ENCODE data around the gene HIVEP3. TPM values are rescaled to one million over a fixed set of nuclear protein-coding genes. Genes with fewer than 3 reads are reported as not detected.

Gene HIVEP3
- total and polyA plus RNA-seq, 2 of the 13 experiments (the other 11 are each of a cell fraction or from before 2014, with no cell fraction given): 0.05 TPM; not detected in 1

DNA sequence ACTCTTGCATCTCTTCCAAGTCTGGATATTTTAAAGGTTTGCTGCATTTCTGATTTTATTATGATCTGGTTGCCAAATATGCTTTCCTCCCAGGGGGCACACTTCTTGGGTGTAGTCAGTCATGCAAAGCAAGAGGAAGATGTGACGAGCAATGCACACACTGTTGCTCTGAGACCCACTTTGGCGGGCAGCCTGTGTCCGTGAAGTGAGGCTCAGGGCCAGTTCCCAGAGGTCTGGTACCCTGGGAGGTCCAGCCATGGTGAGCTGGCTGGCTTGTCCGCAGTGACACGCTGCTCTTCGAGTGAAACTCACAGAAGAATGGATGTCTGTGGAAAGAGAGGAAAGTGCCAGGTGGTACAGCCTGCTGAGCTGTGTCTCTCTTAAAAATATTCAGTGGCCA lies 381.5 kb downstream of the HIVEP3 start:
- H3K27ac ChIP-seq (ENCODE audit: extremely low read length, insufficient read depth, low read length): no peak overlapping the region
- H4K20me1 ChIP-seq (ENCODE audit: insufficient read depth, low read length): no peaks in the 10 kb centered on the region
- no peak overlapping the region for H3K4me2 ChIP-seq (ENCODE audit: low read depth, low read length)
- no peaks in the 10 kb centered on the region for H3K9me3 ChIP-seq (ENCODE audit: low read length)
- no TSS peak for BruUV-seq (replicated peaks)
- ATAC-seq: no peak
- 27% methylated on average over 6 of the region's 6 CpGs for WGBS (ENCODE audit: low lambda C conversion rate)
- no peak overlapping the region for H2AFZ ChIP-seq (ENCODE audit: low read length)
- TF ChIP-seq, protein P1, sequence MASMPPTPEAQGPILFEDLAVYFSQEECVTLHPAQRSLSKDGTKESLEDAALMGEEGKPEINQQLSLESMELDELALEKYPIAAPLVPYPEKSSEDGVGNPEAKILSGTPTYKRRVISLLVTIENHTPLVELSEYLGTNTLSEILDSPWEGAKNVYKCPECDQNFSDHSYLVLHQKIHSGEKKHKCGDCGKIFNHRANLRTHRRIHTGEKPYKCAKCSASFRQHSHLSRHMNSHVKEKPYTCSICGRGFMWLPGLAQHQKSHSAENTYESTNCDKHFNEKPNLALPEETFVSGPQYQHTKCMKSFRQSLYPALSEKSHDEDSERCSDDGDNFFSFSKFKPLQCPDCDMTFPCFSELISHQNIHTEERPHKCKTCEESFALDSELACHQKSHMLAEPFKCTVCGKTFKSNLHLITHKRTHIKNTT (CRISPR knock-in tag; IDR thresholded peaks at IDR 0.05): no peak
- TF ChIP-seq, protein P2, sequence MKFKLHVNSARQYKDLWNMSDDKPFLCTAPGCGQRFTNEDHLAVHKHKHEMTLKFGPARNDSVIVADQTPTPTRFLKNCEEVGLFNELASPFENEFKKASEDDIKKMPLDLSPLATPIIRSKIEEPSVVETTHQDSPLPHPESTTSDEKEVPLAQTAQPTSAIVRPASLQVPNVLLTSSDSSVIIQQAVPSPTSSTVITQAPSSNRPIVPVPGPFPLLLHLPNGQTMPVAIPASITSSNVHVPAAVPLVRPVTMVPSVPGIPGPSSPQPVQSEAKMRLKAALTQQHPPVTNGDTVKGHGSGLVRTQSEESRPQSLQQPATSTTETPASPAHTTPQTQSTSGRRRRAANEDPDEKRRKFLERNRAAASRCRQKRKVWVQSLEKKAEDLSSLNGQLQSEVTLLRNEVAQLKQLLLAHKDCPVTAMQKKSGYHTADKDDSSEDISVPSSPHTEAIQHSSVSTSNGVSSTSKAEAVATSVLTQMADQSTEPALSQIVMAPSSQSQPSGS (CRISPR knock-in tag; IDR thresholded peaks at IDR 0.05): no peak
- no peak for TF ChIP-seq ARID2 (CRISPR knock-in tag; IDR thresholded peaks at IDR 0.05; ENCODE audit: borderline replicate concordance)
- no peak for TF ChIP-seq ZNF615 (CRISPR knock-in tag; IDR thresholded peaks at IDR 0.05; ENCODE audit: borderline replicate concordance)
- no peak for TF ChIP-seq RFX3 (CRISPR knock-in tag; IDR thresholded peaks at IDR 0.05)
- no peak for TF ChIP-seq ZNF709 (CRISPR knock-in tag; IDR thresholded peaks at IDR 0.05)
- TF ChIP-seq, protein P3, sequence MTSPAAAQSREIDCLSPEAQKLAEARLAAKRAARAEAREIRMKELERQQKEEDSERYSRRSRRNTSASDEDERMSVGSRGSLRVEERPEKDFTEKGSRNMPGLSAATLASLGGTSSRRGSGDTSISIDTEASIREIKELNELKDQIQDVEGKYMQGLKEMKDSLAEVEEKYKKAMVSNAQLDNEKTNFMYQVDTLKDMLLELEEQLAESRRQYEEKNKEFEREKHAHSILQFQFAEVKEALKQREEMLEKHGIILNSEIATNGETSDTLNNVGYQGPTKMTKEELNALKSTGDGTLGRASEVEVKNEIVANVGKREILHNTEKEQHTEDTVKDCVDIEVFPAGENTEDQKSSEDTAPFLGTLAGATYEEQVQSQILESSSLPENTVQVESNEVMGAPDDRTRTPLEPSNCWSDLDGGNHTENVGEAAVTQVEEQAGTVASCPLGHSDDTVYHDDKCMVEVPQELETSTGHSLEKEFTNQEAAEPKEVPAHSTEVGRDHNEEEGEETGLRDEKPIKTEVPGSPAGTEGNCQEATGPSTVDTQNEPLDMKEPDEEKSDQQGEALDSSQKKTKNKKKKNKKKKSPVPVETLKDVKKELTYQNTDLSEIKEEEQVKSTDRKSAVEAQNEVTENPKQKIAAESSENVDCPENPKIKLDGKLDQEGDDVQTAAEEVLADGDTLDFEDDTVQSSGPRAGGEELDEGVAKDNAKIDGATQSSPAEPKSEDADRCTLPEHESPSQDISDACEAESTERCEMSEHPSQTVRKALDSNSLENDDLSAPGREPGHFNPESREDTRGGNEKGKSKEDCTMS (CRISPR knock-in tag; conservative IDR thresholded peaks at IDR 0.05): no peak
- TF ChIP-seq, protein P4, sequence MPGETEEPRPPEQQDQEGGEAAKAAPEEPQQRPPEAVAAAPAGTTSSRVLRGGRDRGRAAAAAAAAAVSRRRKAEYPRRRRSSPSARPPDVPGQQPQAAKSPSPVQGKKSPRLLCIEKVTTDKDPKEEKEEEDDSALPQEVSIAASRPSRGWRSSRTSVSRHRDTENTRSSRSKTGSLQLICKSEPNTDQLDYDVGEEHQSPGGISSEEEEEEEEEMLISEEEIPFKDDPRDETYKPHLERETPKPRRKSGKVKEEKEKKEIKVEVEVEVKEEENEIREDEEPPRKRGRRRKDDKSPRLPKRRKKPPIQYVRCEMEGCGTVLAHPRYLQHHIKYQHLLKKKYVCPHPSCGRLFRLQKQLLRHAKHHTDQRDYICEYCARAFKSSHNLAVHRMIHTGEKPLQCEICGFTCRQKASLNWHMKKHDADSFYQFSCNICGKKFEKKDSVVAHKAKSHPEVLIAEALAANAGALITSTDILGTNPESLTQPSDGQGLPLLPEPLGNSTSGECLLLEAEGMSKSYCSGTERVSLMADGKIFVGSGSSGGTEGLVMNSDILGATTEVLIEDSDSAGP (CRISPR knock-in tag; IDR thresholded peaks at IDR 0.05; ENCODE audit: borderline replicate concordance): no peak
- TF ChIP-seq ZNF12 (CRISPR knock-in tag; IDR thresholded peaks at IDR 0.05): no peak
- TF ChIP-seq, protein P5, sequence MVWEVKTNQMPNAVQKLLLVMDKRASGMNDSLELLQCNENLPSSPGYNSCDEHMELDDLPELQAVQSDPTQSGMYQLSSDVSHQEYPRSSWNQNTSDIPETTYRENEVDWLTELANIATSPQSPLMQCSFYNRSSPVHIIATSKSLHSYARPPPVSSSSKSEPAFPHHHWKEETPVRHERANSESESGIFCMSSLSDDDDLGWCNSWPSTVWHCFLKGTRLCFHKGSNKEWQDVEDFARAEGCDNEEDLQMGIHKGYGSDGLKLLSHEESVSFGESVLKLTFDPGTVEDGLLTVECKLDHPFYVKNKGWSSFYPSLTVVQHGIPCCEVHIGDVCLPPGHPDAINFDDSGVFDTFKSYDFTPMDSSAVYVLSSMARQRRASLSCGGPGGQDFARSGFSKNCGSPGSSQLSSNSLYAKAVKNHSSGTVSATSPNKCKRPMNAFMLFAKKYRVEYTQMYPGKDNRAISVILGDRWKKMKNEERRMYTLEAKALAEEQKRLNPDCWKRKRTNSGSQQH (CRISPR knock-in tag; IDR thresholded peaks at IDR 0.05; ENCODE audit: low read depth): no peak
- no peak for TF ChIP-seq POGZ (CRISPR knock-in tag; IDR thresholded peaks at IDR 0.05)
- no peak for TF ChIP-seq NR3C1 (CRISPR knock-in tag; IDR thresholded peaks at IDR 0.05)
- TF ChIP-seq TEAD2 (CRISPR knock-in tag; IDR thresholded peaks at IDR 0.05): no peak
- TF ChIP-seq ELF4 (CRISPR knock-in tag; IDR thresholded peaks at IDR 0.05; ENCODE audit: borderline replicate concordance): no peak
- TF ChIP-seq MTF2 (CRISPR knock-in tag; IDR thresholded peaks at IDR 0.05; ENCODE audit: borderline replicate concordance): no peak
- TF ChIP-seq ETV5 (CRISPR knock-in tag; IDR thresholded peaks at IDR 0.05; ENCODE audit: borderline replicate concordance): no peak
- TF ChIP-seq ZNF234 (CRISPR knock-in tag; conservative IDR thresholded peaks at IDR 0.05): no peak
- TF ChIP-seq KLF13 (CRISPR knock-in tag; IDR thresholded peaks at IDR 0.05): no peak
- intact Hi-C loops (cut with micrococcal nuclease; ENCODE audit: unreplicated experiment): no loop called here
- in situ Hi-C loops (cut with HindIII; ENCODE audit: extremely low pct_ligation_motif_present, low pct_unique_long_range_greater_than_20kb): no loop called here
- H3K36me3 ChIP-seq (replicated peaks in 1 of 2; ENCODE audit: control insufficient read depth in 1 of 2, insufficient read depth in 2 of 2, low read length in 2 of 2): no peaks in the 10 kb centered on the region
- ChIA-PET POLR2A (no interaction called here), CTCF (ENCODE audit: low intra/inter-chr PET ratio, low total read pairs) (no interaction called here)
- no peak overlapping the region for H3K9ac ChIP-seq (ENCODE audit: insufficient read depth, low read depth, low read length)
- H3K79me2 ChIP-seq (ENCODE audit: insufficient read depth, low read length): no peaks in the 10 kb centered on the region
- H3K4me3 ChIP-seq (replicated peaks in 1 of 3; ENCODE audit: insufficient read depth in 1 of 3, low read depth in 2 of 3, low read length in 3 of 3): no peak overlapping the region
- no peak for FAIRE-seq
- H3K4me1 ChIP-seq (ENCODE audit: insufficient read depth, low read length): no peaks in the 10 kb centered on the region
- H3K27me3 ChIP-seq (ENCODE audit: control insufficient read depth in 1 of 2, insufficient read depth in 2 of 2, low read length in 2 of 2): peaks cover 6 to 50% of the 10 kb centered on the region in 2 experiments; a peak in 4 of 5 replicates
- no peak for DNase-seq (ENCODE audit: low spot score)

All from HepG2 (cell line).